NCI-H345 treated with DMSO at 0.1 percent for 48 hours (cell line): ENCODE results near the gene WSB1.
A peak's percentile ranks its signal among the peaks of the same experiment; 100 is the strongest.
"Not testable (repeated sequence)": the region's sequence is repeated elsewhere in the genome, so short reads cannot be mapped to it uniquely, and the experiment has no call there.

Experiments
- DNase-seq: peaks from one replicate; lab custom pipeline; 2025; ENCODE audit not compliant: unreplicated experiment; lab: John Stamatoyannopoulos, UW

WSB1 gene

DNA sequence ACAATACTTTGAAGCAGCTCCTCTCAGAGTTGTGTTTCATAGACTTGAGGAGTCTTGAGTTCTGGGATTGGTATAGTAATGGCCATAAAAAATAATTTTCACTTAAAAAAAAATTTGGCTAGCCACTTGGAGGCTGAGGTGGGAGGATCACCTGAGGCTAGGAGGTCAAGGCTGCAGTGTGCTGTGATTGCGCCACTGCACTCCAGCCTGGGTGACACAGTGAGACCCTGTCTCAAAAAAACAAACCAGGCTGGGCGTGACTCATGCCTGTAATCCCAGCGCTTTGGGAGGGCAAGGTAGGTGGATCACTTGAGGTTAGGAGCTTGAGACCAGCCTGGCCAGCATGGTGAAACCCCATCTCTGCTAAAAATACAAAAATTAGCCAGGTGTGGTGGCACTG lies 14.8 kb upstream of the WSB1 start:
- DNase-seq, result not testable (repeated sequence)

DNA sequence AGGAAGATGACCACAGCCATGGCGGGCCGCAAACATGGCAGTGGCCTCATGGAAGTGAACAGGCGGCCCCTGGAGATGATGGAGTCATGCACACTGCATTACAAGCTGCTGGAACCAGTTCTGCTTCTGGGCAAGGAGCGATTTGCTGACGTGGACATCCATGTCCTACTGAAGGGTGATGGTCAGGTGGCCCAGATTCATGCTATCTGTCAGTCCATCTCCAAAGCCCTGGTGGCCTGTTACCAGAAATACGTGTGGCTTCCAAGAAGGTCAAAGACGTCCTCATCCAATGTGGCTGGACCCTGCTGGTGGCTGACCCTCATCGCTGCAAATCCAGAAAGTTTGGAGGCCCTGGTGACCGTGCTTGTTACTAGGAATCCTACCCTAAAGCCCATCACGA lies 13.4 kb upstream of the WSB1 start:
- no peak for DNase-seq

DNA sequence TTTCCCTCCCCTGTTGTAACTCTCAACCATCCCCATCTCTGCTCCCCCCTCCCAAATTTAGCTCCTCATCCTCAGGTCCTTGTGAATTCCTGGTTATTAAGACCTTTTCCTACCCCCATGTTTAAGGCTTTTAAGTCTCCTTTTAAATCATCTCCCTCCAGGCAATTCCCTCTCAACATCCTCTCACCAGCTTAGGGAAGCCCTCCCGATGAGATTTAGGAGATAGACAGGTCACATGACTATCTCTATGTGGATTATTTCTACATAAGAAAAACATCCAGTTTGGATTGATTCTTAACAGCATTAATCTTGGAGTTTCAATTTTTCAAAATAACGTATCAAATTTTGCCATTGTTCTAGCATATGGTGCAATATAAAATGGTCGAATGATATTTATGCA lies 12.5 kb upstream of the WSB1 start:
- DNase-seq, result no peak

DNA sequence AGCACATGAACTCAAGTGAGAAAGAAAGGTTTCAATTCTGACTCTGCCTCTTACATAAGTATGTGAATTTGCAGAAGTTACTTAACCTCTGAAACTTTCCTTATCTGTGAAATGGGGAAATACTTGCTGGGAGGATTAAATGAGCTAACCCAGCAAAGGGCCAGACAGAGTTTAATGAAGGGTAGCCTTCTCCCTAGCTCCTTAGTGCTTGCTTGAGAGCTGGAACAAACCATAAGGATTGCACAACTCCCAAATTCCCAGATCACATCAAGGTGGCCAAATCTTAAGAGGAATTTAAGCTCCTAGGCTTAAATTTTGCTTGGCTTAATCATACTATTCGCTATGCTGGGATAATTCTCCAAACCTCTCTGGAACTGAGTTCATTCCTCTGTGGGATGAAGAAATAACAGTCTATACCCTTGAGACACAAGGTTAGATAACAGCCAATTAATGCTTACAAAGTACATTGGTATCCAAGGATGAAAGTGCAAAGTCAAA lies 11.8 kb upstream of the WSB1 start:
- DNase-seq, result no peak

DNA sequence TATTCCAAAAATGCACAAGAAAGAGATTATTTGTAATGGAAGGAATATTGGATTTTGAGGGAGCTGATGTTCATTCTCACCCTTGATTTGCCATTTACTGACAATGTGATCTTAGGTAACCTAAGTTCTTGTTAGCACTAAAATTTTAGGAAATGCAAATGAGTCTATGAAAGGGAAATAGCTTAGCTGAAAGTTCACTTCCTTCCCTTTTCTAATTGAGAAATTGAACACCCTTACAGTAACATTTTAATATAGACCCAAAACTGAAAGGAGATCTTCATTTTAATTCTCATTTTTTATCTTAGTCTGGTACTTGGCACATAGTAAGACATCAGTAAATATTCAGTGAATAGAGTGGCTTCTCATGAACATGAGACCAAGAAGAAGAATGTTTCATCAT lies 10.9 kb upstream of the WSB1 start:
- no peak for DNase-seq

- no peak for DNase-seq
Measured at GRCh38 chr17:27283751-27284150, 10.2 kb upstream of the WSB1 start.

DNA sequence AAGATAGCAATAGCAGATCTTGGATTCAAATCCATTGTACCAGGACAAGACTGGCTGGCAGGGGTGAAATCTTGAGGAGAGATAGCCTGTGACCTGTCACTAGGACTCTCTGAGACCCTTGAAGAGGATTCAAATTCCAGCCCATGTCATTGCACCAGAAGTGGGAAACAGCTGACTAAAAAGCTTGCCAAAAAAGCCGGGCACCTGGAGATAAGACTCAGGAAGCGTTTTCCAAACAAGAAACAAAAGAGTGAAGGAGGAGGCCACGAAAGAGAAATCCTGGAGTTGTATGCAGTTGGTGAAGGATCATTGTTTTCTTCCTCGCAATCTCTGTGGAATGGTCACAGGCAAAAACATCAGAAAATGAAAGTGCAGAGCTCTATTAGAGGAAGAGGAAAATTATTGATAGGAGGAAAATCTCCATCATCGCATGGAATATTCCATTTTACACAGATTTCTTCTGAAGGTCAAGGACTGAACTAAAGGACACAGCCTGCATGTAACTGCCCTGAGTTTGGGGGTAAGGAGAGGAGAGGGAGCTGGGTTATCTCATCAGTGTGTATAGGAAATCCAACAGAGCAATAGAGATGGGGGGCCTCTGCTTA lies 9.0 kb upstream of the WSB1 start:
- DNase-seq, result no peak

DNA sequence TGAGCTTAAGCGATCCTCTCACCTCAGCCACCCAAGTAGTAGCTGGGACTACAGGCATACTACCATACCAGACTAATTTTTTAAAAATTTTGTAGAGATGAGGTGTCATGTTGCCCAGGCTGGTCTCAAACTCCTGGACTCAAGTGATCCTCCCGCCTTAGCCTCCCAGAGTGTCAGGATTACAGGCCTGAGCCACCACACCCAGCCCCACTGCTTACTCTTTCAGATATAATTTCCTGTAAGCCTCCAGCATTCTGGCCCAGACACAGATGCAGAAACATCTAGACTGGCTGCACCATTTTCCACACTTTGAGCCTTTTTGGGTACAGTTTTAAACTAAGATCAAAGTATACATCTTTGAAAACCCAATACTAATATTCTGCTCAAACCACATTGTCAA lies 8.4 kb upstream of the WSB1 start:
- no peak for DNase-seq

DNA sequence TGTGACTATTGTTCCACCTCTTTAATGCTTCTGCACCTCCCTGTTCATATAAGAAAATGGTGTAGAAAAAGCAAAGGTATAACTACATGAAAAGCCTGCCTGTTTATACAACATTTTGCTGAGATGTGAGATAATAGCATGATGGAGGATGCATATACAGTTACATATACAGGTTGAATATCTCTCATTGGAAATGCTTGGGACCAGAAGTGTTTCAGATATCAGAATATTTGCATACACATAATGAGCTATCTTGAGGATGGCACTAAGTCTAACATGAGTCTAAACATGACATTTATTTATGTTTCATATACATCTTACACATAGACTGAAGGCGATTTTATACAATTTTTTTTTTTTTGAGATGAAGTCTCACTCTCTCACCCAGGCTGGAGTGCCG lies 5.7 kb upstream of the WSB1 start:
- no peak for DNase-seq

- DNase-seq, result no peak
Measured at GRCh38 chr17:27289856-27290255, 4.1 kb upstream of the WSB1 start.

DNA sequence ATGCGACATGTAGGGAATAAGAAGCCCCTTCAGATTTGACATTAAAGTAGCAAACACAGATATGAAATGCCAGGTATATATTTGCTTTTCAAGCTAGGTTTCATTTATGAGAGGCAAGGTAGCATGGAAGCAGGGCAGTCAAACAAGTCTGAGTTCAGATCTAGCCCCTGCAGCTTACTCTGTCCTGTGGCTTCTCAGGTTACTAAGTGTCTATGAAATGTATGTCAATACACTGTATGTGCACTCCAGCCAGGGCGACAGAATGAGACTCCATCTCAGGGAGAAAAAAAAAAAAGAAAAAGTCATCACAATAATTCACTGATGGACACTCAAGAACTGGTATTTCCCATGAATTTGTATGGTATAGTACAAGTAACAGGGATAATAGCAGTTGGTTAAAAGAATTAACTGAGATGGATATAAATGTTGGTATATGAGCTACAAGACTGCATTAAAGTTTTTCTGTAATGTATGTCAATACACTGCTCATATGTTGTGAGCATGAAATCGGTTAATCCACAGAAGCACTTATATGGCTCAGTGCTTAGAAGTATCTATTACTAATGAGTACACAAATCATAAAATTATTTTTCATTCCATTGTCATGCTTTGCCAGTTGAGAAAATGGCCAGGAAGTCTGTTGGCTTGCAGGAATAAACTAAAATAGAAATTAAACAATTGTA lies 2.9 kb upstream of the WSB1 start:
- peak; percentile 61 for DNase-seq

GRCh38 chr17:27293359-27293897 lies 486 bp upstream of the WSB1 start:
- DNase-seq, result no peak

GRCh38 chr17:27294689-27295630 lies 1.0 kb downstream of the WSB1 start:
- peak; percentile 24 for DNase-seq

DNA sequence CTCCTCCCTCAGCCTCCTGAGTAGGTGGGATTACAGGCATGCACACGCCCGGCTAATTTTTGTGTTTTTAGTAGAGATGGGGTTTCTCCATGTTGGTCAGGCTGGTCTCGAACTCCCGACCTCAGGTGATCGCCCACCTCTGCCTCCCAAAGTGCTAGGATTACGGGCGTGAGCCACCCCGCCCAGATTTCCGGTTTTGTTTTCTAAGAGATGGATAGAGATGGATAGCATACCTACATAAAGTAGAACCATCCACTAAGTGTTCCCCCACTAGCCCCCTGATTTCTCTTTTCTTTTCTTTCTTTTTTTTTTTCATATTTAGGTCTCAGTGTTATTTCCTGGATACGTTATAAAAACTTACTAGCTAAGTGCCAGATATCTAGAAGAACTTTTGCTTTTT lies 2.0 kb downstream of the WSB1 start:
- no peak for DNase-seq

GRCh38 chr17:27296428-27296979 lies 2.6 kb downstream of the WSB1 start:
- DNase-seq, result no peak

DNA sequence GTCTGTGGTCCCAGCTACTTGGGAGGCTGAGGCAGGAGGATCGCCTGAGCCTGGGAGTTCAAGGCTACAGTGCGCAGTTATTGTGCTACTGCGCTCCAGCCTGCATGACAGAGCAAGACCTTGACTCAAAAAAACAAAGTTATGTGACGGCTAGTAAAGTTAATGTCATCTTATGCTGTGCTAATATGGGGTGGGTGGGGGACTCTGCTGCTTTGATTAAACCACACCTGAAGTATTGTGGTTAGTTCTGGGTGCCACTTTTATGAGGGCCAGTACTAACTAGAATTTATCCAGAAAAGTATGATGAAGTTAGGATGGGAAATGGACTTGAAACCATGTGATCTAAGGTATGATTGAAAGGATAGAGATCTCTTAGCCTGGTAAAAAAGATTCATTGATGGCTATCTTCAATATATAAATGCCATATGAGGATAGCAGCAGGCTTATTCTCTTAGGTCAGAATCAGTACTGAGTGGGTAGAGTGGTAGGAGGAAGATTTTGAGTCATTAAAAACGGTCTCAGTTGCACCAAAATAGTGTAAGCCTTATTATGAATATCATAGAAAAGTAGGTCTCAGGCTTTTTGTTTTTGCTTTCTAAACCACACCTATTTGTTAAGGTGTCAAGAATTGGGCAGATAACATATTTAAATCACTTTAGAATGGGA lies 5.6 kb downstream of the WSB1 start:
- DNase-seq, result no peak

DNA sequence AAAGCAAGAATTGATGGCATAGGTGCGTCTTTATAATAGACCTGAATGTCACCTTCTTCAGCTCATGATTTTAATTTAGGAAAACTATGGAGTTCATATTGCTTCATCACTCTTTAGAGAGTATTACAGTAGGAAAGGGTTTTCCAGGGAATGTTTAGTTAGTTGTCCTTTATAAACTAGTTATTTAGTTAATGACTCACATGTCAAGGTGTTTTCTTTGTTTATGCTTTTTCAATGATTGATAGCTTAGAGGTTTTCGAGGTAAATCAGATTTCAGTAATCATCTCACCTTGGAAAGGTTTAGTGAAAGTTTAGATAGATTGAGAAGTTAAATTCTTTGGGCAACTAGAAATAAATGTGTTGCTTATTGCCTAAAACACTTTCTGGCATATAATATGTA lies 9.8 kb downstream of the WSB1 start:
- no peak for DNase-seq

GRCh38 chr17:27306276-27306835 lies 12.4 kb downstream of the WSB1 start:
- DNase-seq, result no peak

DNA sequence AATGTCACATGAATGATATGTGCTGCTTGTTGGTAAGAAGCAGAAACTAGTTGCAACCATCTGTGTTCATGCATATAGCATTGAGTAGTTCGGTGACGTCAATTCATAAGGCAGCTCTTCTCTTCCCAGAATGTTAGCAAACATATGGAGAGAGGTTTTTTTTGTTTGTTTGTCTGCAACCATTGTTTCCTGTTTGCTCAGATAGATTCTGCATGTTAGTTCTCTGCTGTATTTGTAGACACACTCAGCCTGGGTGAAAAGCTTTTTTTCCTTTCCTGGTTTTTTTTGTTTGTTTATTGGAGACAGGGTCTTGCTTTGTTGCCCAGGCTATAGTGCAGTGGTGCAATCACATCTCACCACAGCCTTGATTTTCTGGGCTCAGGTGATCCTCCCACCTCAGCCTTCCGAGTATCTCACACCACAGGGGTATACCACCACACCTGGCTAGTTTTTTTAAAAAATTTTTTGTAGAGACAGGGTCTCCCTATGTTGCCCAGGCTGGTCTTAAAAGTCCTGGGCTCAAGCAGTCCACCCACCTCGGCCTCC lies 16.7 kb downstream of the WSB1 start:
- DNase-seq, result no peak

DNA sequence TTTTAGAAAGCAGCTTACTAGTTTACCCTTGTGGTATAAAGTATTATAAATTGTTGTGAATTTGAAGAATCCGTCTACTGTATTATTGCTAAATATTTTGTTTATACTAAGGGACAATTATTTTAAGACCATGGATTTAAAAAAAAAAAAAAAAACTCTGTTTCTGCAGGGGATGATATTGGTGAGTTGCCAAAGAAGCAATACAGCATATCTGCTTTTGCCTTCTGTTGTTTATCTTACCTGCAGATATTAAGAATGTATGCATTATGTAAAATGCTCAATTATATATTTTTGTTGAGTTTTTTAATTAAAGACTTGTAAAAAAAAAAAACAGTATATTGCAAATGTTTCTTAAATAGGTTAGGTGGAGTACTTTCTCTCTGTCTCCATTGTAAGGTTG lies 19.4 kb downstream of the WSB1 start:
- DNase-seq, result no peak
